Gastrocnemius medialis (tissue), 4 donors: ENCODE results near the gene GRAMD2B.

Source experiments
- CTCF ChIP-seq, 5 experiments: fragments of 450-650 bp in 3 of 5; fragments of 200-600 bp in 2 of 5; sonication (generic) in 2 of 5; IDR thresholded peaks in 4 of 5; conservative IDR thresholded peaks in 1 of 5; 1 replicate in 4 of 5; 2 replicates in 1 of 5; pipeline ENCODE4 v1.5.1; 2016 to 2019; ENCODE audit warnings: antibody characterized with exemption in 5 of 5, mild to moderate bottlenecking in 3 of 5, moderate library complexity in 3 of 5
- POLR2A ChIP-seq, 2 donors: fragments of 450-650 bp; IDR thresholded peaks; one replicate each; pipeline ENCODE4 v1.6.1; 2017; ENCODE audit warnings: antibody characterized with exemption in 2 of 2, mild to moderate bottlenecking in 2 of 2, moderate library complexity in 2 of 2

GRCh38 chr5:126414874-126415502 is 8.2 kb upstream of the GRAMD2B start:
- TF ChIP-seq POLR2A (IDR thresholded peaks at IDR 0.05) (no peak), CTCF (IDR thresholded peaks at IDR 0.05 in 4 of 5, conservative IDR thresholded peaks at IDR 0.05 in 1 of 5) (no peak)
